HL-60 (cell line): ENCODE measurements around the gene TLR10.
"Not testable (repeated sequence)": the region's sequence is repeated elsewhere in the genome, so short reads cannot be mapped to it uniquely, and the experiment has no call there.

Experiments used
- DNase-seq, 2 experiments: peaks; one replicate each; pipeline ENCODE4 v3.0.0-alpha.2; 2010 to 2020; ENCODE audit warnings: low read depth in 1 of 2, low spot score in 1 of 2
- H3K27ac ChIP-seq: fragments of 250-450 bp; sonication (Bioruptor Pico); replicated peaks from 2 replicates; pipeline ENCODE4 v1.5.1; 2020; ENCODE audit warnings: mild to moderate bottlenecking, moderate library complexity
- H3K27me3 ChIP-seq: fragments of 250-450 bp; sonication (Bioruptor Pico); 2 replicates; pipeline ENCODE4 v1.5.1; 2021; ENCODE audit warnings: mild to moderate bottlenecking, moderate library complexity; ENCODE audit not compliant: insufficient read depth, poor library complexity, severe bottlenecking
- H3K4me3 ChIP-seq: replicated peaks from 2 replicates; pipeline ENCODE4 v1.5.1; 2011; ENCODE audit warnings: mild to moderate bottlenecking, control low read depth, low read length; ENCODE audit not compliant: insufficient read depth
- GABPA ChIP-seq: IDR thresholded peaks from 2 replicates; pipeline ENCODE4 v1.6.1; 2012; ENCODE audit warnings: low read depth
- POLR2AphosphoS5 ChIP-seq: IDR thresholded peaks from 2 replicates; pipeline ENCODE4 v1.6.1; 2012; ENCODE audit warnings: low read depth
- SPI1 ChIP-seq: IDR thresholded peaks from 2 replicates; pipeline ENCODE4 v1.6.1; 2012; ENCODE audit warnings: low read depth, mild to moderate bottlenecking, borderline replicate concordance
- TF ChIP-seq, protein P1 (sequence below): IDR thresholded peaks from 2 replicates; pipeline ENCODE4 v1.6.1; 2012; ENCODE audit warnings: low read depth; ENCODE audit not compliant: insufficient replicate concordance
- TF ChIP-seq, protein P2 (sequence below): IDR thresholded peaks from one replicate; pipeline ENCODE4 v1.5.1; 2011; ENCODE audit warnings: low read length, control low read depth, inconsistent platforms; ENCODE audit not compliant: insufficient read depth

TLR10 gene

DNA sequence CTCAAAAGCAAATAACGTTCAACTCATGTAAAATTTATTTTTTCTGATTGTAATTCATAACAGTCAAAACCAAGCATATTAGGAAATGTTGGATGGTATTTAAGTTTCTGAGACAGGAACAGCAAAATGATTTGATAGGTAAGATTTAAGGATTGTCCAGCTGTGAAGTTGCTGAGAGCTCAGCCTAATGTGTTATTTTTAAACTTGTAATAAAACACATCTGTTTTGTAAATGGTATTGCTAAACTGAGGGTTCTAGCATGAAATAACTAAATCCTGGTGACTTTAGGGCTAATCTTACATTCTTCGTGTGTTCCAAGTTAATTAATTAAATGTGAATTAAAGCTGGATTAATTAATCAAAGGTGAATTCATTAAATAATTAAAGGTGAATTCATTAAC is 13.3 kb downstream of the TLR10 start:
- DNase-seq: no peak
- TF ChIP-seq POLR2AphosphoS5 (no peak), SPI1 (no peak)
- TF ChIP-seq, protein P1, sequence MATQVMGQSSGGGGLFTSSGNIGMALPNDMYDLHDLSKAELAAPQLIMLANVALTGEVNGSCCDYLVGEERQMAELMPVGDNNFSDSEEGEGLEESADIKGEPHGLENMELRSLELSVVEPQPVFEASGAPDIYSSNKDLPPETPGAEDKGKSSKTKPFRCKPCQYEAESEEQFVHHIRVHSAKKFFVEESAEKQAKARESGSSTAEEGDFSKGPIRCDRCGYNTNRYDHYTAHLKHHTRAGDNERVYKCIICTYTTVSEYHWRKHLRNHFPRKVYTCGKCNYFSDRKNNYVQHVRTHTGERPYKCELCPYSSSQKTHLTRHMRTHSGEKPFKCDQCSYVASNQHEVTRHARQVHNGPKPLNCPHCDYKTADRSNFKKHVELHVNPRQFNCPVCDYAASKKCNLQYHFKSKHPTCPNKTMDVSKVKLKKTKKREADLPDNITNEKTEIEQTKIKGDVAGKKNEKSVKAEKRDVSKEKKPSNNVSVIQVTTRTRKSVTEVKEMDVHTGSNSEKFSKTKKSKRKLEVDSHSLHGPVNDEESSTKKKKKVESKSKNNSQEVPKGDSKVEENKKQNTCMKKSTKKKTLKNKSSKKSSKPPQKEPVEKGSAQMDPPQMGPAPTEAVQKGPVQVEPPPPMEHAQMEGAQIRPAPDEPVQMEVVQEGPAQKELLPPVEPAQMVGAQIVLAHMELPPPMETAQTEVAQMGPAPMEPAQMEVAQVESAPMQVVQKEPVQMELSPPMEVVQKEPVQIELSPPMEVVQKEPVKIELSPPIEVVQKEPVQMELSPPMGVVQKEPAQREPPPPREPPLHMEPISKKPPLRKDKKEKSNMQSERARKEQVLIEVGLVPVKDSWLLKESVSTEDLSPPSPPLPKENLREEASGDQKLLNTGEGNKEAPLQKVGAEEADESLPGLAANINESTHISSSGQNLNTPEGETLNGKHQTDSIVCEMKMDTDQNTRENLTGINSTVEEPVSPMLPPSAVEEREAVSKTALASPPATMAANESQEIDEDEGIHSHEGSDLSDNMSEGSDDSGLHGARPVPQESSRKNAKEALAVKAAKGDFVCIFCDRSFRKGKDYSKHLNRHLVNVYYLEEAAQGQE: no peak
- TF ChIP-seq, protein P2, sequence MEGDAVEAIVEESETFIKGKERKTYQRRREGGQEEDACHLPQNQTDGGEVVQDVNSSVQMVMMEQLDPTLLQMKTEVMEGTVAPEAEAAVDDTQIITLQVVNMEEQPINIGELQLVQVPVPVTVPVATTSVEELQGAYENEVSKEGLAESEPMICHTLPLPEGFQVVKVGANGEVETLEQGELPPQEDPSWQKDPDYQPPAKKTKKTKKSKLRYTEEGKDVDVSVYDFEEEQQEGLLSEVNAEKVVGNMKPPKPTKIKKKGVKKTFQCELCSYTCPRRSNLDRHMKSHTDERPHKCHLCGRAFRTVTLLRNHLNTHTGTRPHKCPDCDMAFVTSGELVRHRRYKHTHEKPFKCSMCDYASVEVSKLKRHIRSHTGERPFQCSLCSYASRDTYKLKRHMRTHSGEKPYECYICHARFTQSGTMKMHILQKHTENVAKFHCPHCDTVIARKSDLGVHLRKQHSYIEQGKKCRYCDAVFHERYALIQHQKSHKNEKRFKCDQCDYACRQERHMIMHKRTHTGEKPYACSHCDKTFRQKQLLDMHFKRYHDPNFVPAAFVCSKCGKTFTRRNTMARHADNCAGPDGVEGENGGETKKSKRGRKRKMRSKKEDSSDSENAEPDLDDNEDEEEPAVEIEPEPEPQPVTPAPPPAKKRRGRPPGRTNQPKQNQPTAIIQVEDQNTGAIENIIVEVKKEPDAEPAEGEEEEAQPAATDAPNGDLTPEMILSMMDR: no peak
- Histone ChIP-seq H3K27ac (peak overlapping the region; percentile 52; the same call in 1 of the 2 replicates), H3K27me3 (no peaks in the 10 kb centered on the region), H3K4me3 (no peak overlapping the region)

DNA sequence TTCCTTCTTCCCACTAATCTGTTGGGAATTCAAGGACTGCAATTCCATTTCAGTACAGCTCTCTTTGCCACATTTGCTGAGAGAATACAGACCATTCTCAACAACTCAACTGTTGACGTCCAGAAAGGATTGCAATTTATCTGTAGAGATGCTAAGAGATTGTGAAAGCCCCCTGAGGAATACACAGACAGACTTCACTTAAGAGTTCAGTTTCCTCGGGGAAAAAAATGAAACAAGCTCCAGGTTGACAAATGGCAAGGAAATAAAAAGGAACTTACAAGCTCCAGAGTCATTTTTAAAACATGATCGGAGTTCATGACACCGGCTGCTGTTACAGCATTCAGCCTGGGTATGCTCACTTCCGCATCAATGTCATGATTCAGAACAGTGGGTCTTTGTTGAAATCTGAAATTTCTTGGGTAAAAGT is 13.8 kb downstream of the TLR10 start:
- TF ChIP-seq POLR2AphosphoS5 (no peak), GABPA (no peak), SPI1 (peak; percentile 27; the same call in 1 of the 2 replicates)
- TF ChIP-seq, protein P2: no peak
- no peak overlapping the region for H3K4me3 ChIP-seq
- no peaks in the 10 kb centered on the region for H3K27me3 ChIP-seq
- peak in 1 of 2 experiments; percentile 58 for DNase-seq
- peak overlapping the region; percentile 52 for H3K27ac ChIP-seq

DNA sequence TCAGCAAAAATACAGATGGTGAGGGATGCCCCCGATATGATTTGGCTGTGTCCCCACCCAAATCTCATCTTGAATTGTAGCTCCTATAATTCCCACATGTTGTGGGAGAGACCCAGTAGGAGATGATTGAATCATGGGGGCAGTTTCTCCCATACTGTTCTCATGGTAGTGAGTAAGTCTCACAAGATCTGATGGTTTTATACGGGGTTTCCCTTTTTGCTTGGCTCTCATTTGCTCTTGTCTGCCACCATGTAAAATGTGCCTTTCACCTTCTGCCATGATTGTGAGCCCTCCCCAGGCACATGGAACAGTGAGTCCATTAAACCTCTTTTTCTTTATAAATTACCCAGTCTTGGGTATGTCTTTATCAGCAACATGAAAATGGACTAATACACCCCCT is 15.8 kb downstream of the TLR10 start:
- H3K27me3 ChIP-seq, DNase-seq, H3K27ac ChIP-seq, H3K4me3 ChIP-seq: not testable (repeated sequence)

DNA sequence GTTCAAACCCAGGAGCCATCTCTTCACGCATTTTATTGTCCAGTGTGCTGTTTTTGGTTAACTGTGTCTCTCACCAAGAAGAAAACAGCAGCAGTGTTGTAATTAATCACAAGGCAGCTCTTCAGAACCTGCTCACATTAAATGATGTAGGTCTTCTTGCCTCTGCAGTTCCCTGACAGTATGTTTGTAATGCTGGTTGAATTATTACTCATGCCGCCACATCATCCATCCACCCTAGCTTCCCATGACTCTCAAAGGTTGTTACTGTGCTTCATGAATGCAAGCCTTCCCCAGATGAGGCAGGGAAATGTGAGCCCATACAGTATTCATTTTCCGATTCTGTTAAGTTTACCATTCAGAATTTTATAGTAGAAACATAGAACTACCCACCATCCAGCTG is 17.4 kb downstream of the TLR10 start:
- TF ChIP-seq, protein P2: no peak
- TF ChIP-seq POLR2AphosphoS5: no peak
- no peak overlapping the region for H3K27ac ChIP-seq
- no peaks in the 10 kb centered on the region for H3K27me3 ChIP-seq
- DNase-seq: no peak
- H3K4me3 ChIP-seq: no peak overlapping the region

DNA sequence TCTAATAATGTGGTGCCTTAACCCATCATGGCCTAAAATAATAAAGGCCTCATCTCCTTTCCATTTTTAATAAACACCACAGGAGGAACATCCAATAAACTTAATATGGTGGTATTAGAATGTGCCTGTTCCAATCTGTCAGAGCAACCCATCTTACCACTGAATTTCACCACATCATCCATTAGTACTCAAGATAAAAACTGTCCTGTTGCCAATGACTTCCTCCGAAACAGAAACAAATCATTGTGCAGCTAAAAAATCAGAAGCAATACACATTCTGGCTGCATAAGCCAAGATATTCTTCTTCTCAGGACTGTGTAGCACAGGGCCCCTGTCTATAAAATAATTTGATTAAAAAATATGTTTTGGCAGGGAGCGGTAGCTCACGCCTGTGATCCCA is 18.5 kb downstream of the TLR10 start:
- no peak overlapping the region for H3K27ac ChIP-seq
- H3K27me3 ChIP-seq: no peaks in the 10 kb centered on the region
- no peak overlapping the region for H3K4me3 ChIP-seq
- TF ChIP-seq, protein P2: no peak
- TF ChIP-seq, protein P1: no peak
- TF ChIP-seq POLR2AphosphoS5 (no peak), GABPA (no peak), SPI1 (no peak)
- no peak for DNase-seq
